Parathyroid adenoma (tissue), 2 donors: ENCODE results near the gene NR1D2.
A peak's percentile ranks its signal among the peaks of the same experiment; 100 is the strongest.
"Not testable (repeated sequence)": the region's sequence is repeated elsewhere in the genome, so short reads cannot be mapped to it uniquely, and the experiment has no call there.

Experiments
- H2AFZ ChIP-seq: fragments of 300-600 bp; sonication (generic); one replicate; pipeline ENCODE4 v1.7.0; 2017; ENCODE audit warnings: antibody characterized with exemption, mild to moderate bottlenecking
- H3K27ac ChIP-seq: fragments of 300-600 bp; sonication (generic); one replicate; pipeline ENCODE4 v1.7.0; 2017
- H3K27me3 ChIP-seq: fragments of 300-600 bp; sonication (generic); one replicate; pipeline ENCODE4 v1.7.0; 2017; ENCODE audit warnings: low read length; ENCODE audit not compliant: control insufficient read depth, insufficient read depth
- H3K36me3 ChIP-seq: fragments of 300-600 bp; sonication (generic); one replicate; pipeline ENCODE4 v1.7.0; 2017; ENCODE audit warnings: low read length; ENCODE audit not compliant: control insufficient read depth, insufficient read depth
- H3K4me1 ChIP-seq: fragments of 300-600 bp; sonication (generic); one replicate; pipeline ENCODE4 v1.7.0; 2017; ENCODE audit warnings: control low read depth
- H3K4me2 ChIP-seq: fragments of 300-600 bp; sonication (generic); one replicate; pipeline ENCODE4 v1.7.0; 2017; ENCODE audit warnings: low read length
- H3K4me3 ChIP-seq: fragments of 300-600 bp; sonication (generic); one replicate; pipeline ENCODE4 v1.7.0; 2017; ENCODE audit warnings: low read depth, low read length
- H3K79me2 ChIP-seq: fragments of 300-600 bp; sonication (generic); one replicate; pipeline ENCODE4 v1.7.0; 2017; ENCODE audit warnings: control low read depth
- H3K9ac ChIP-seq: fragments of 300-600 bp; sonication (generic); one replicate; pipeline ENCODE4 v1.7.0; 2017; ENCODE audit warnings: mild to moderate bottlenecking
- H3K9me3 ChIP-seq: fragments of 300-600 bp; sonication (generic); one replicate; pipeline ENCODE4 v1.7.0; 2017; ENCODE audit warnings: low read length; ENCODE audit not compliant: control insufficient read depth
- CTCF ChIP-seq: fragments of 300-600 bp; sonication (generic); IDR thresholded peaks from one replicate; pipeline ENCODE4 v1.7.0; 2017; ENCODE audit warnings: antibody characterized with exemption, mild to moderate bottlenecking
- donor health status: primary hyperparathyroidism.

NR1D2 gene

GRCh38 chr3:23944861-23945662 is at the start of gene NR1D2:
Gene NR1D2 (plus strand): TSS chr3:23945286. CDS start chr3:23945579, 293 bp downstream.
- Histone ChIP-seq H3K36me3 (no peaks in the 10 kb centered on the region), H3K9me3 (no peaks in the 10 kb centered on the region), H3K27ac (peak within 1 kb of the TSS; percentile 79), H3K4me2 (peak within 1 kb of the TSS; percentile 89), H3K4me3 (peak within 1 kb of the TSS; percentile 91), H3K27me3 (no peaks in the 10 kb centered on the region), H2AFZ (peak within 1 kb of the TSS; percentile 83), H3K79me2 (peaks cover 25% of the 10 kb centered on the region), H3K9ac (peak within 1 kb of the TSS; percentile 40), H3K4me1 (peaks cover 21% of the 10 kb centered on the region)
- no peak for TF ChIP-seq CTCF

- H3K9ac ChIP-seq, result no peak overlapping the region
- no peak overlapping the region for H2AFZ ChIP-seq
- H3K27me3 ChIP-seq, result no peaks in the 10 kb centered on the region
- no peaks in the 10 kb centered on the region for H3K9me3 ChIP-seq
- H3K79me2 ChIP-seq, result peaks cover 6% of the 10 kb centered on the region
- H3K4me3 ChIP-seq, result no peak overlapping the region
- H3K4me2 ChIP-seq, result no peak overlapping the region
- no peak for TF ChIP-seq CTCF
- H3K4me1 ChIP-seq, result peaks cover 6% of the 10 kb centered on the region
- no peak overlapping the region for H3K27ac ChIP-seq
- no peaks in the 10 kb centered on the region for H3K36me3 ChIP-seq
These were observed 44.3 kb upstream of the NR1D2 start for GRCh38 chr3:23900744-23901143.

- no peak overlapping the region for H3K9ac ChIP-seq
- H3K4me1 ChIP-seq, result peaks cover 7% of the 10 kb centered on the region
- TF ChIP-seq CTCF, result no peak
- peaks cover 5% of the 10 kb centered on the region for H3K79me2 ChIP-seq
- no peak overlapping the region for H2AFZ ChIP-seq
- no peak overlapping the region for H3K27ac ChIP-seq
- no peaks in the 10 kb centered on the region for H3K36me3 ChIP-seq
- H3K4me2 ChIP-seq, result no peak overlapping the region
- H3K4me3 ChIP-seq, result no peak overlapping the region
- H3K27me3 ChIP-seq, result no peaks in the 10 kb centered on the region
- no peaks in the 10 kb centered on the region for H3K9me3 ChIP-seq
These were observed 40.5 kb upstream of the NR1D2 start for GRCh38 chr3:23904545-23904944.

GRCh38 chr3:23909341-23909740 is 35.7 kb upstream of the NR1D2 start:
- Histone ChIP-seq H3K27ac (no peak overlapping the region), H2AFZ (no peak overlapping the region), H3K4me1 (peaks cover 6% of the 10 kb centered on the region), H3K4me3 (no peak overlapping the region), H3K27me3 (no peaks in the 10 kb centered on the region), H3K9me3 (no peaks in the 10 kb centered on the region), H3K9ac (no peak overlapping the region), H3K79me2 (peaks cover 7% of the 10 kb centered on the region), H3K36me3 (no peaks in the 10 kb centered on the region), H3K4me2 (no peak overlapping the region)
- no peak for TF ChIP-seq CTCF

- Histone ChIP-seq H3K9me3 (no peaks in the 10 kb centered on the region), H3K9ac (no peak overlapping the region), H3K27ac (no peak overlapping the region), H3K4me1 (peaks cover 4% of the 10 kb centered on the region), H2AFZ (no peak overlapping the region), H3K4me3 (no peak overlapping the region), H3K4me2 (no peak overlapping the region), H3K79me2 (peaks cover 10% of the 10 kb centered on the region), H3K27me3 (no peaks in the 10 kb centered on the region), H3K36me3 (no peaks in the 10 kb centered on the region)
- no peak for TF ChIP-seq CTCF
These were observed 33.7 kb upstream of the NR1D2 start for GRCh38 chr3:23911397-23911796.

- not testable (repeated sequence) for H2AFZ ChIP-seq, H3K27me3 ChIP-seq, H3K9ac ChIP-seq, H3K9me3 ChIP-seq, H3K27ac ChIP-seq, H3K4me2 ChIP-seq, H3K4me3 ChIP-seq, H3K36me3 ChIP-seq, H3K4me1 ChIP-seq
- H3K79me2 ChIP-seq, result peaks cover 15% of the 10 kb centered on the region
These were observed 32.8 kb upstream of the NR1D2 start for GRCh38 chr3:23912335-23912734.
